HepG2 (cell line): ENCODE results near the gene TMEM198. TPM values are rescaled to one million over a fixed set of nuclear protein-coding genes. Genes with fewer than 3 reads are reported as not detected.
A peak's percentile ranks its signal among the peaks of the same experiment; 100 is the strongest.

Experiments used
- GATA4 ChIP-seq: sonication (generic); IDR thresholded peaks from 2 replicates; pipeline ENCODE4 v1.6.1; 2016; ENCODE audit warnings: antibody characterized with exemption, low read depth, borderline replicate concordance
- HBP1 ChIP-seq: IDR thresholded peaks from 2 replicates; pipeline ENCODE4 v1.6.1; 2016; ENCODE audit warnings: low read depth, control low read depth
- HNRNPL ChIP-seq: fragments of 200-400 bp; formaldehyde crosslinking; IDR thresholded peaks from 2 replicates; pipeline ENCODE4 v1.6.1; 2017; ENCODE audit warnings: mild to moderate bottlenecking, low read depth, low read length
- IRX3 ChIP-seq: sonication (generic); formaldehyde crosslinking; IDR thresholded peaks from 2 replicates; pipeline ENCODE4 v1.8.1; 2023; ENCODE audit warnings: mild to moderate bottlenecking, low read depth, missing genetic modification reagents, borderline replicate concordance
- MZF1 ChIP-seq: sonication (generic); formaldehyde crosslinking; IDR thresholded peaks from 2 replicates; pipeline ENCODE4 v1.8.1; 2023; ENCODE audit warnings: mild to moderate bottlenecking, missing genetic modification reagents, borderline replicate concordance
- NFATC3 ChIP-seq: sonication (generic); formaldehyde crosslinking; IDR thresholded peaks from 2 replicates; pipeline ENCODE4 v1.5.1; 2020; ENCODE audit warnings: mild to moderate bottlenecking, missing genetic modification reagents
- NONO ChIP-seq, 2 experiments: fragments of 450-650 bp in 1 of 2; sonication (generic) in 1 of 2; formaldehyde crosslinking in 1 of 2; IDR thresholded peaks in 1 of 2; conservative IDR thresholded peaks in 1 of 2; 2 replicates each; pipeline versions ENCODE4 v1.6.1 to v1.8.0; 2017 to 2022; ENCODE audit warnings: mild to moderate bottlenecking in 1 of 2, missing genetic modification reagents in 1 of 2, moderate library complexity in 1 of 2
- SNAPC2 ChIP-seq: sonication (generic); formaldehyde crosslinking; IDR thresholded peaks from 2 replicates; pipeline ENCODE4 v1.8.1; 2022; ENCODE audit warnings: mild to moderate bottlenecking, missing genetic modification reagents
- SPEN ChIP-seq: sonication (generic); formaldehyde crosslinking; IDR thresholded peaks from 2 replicates; pipeline ENCODE4 v1.5.1; 2020; ENCODE audit warnings: low read depth, mild to moderate bottlenecking, missing genetic modification reagents
- TOPORS ChIP-seq: sonication (generic); formaldehyde crosslinking; IDR thresholded peaks from 2 replicates; pipeline ENCODE4 v1.8.0; 2023; ENCODE audit warnings: mild to moderate bottlenecking, missing genetic modification reagents
- ZBTB34 ChIP-seq: sonication (generic); formaldehyde crosslinking; IDR thresholded peaks from 2 replicates; pipeline ENCODE4 v1.8.0; 2022; ENCODE audit warnings: mild to moderate bottlenecking, missing genetic modification reagents
- ZNF142 ChIP-seq: sonication (generic); formaldehyde crosslinking; IDR thresholded peaks from 2 replicates; pipeline ENCODE4 v1.4.0; 2020; ENCODE audit warnings: missing genetic modification reagents
- ZNF235 ChIP-seq: sonication (generic); formaldehyde crosslinking; IDR thresholded peaks from 2 replicates; pipeline ENCODE4 v1.8.1; 2023; ENCODE audit warnings: mild to moderate bottlenecking, missing genetic modification reagents, borderline replicate concordance
- ZNF350 ChIP-seq: sonication (generic); formaldehyde crosslinking; IDR thresholded peaks from 2 replicates; pipeline ENCODE4 v1.4.0; 2020; ENCODE audit warnings: mild to moderate bottlenecking, low read depth, missing genetic modification reagents, borderline replicate concordance
- ZNF530 ChIP-seq: sonication (generic); formaldehyde crosslinking; IDR thresholded peaks from 2 replicates; pipeline ENCODE4 v1.5.0; 2020; ENCODE audit warnings: low read depth, mild to moderate bottlenecking, missing genetic modification reagents
- ZNF800 ChIP-seq: sonication (generic); formaldehyde crosslinking; IDR thresholded peaks from 2 replicates; pipeline ENCODE4 v1.4.0; 2020; ENCODE audit warnings: missing genetic modification reagents
- polyA plus RNA-seq, 8 experiments: library from polyadenylated mRNA; depleted of rRNA in 3 of 8; stranded (reverse) in 7 of 8; unstranded in 1 of 8; fragments of >200 nt; fragmentation: Illumina TruSeq in 4 of 8; extraction: Trizol in 4 of 8; gene quantifications; 2 replicates each; pipeline versions ENCODE4 v1.2.1 to v1.2.3, GENCODE V29; 2011 to 2016; ENCODE audit warnings: low read depth in 4 of 8, missing spikeins in 1 of 8, mixed read lengths in 1 of 8; ENCODE audit not compliant: insufficient read depth in 1 of 8
- total RNA-seq, 5 experiments: library from RNA; depleted of rRNA; stranded (reverse); fragments of >200 nt; fragmentation: Illumina TruSeq; extraction: Trizol; gene quantifications; 2 replicates each; pipeline ENCODE4 v1.2.3, GENCODE V29; 2016; ENCODE audit warnings: low read depth in 1 of 5

Gene TMEM198
- total and polyA plus RNA-seq, 2 of the 13 experiments (the other 11 are each of a cell fraction or from before 2014, with no cell fraction given) = 17.3 to 23.5 TPM

- TF ChIP-seq ZNF800 = peak; percentile 16; the same call in 1 of the 2 replicates
- peak; percentile 74; the same call in 1 of the 2 replicates for TF ChIP-seq SNAPC2
- TF ChIP-seq GATA4 = no peak
- TF ChIP-seq ZNF235 (CRISPR knock-in tag) = 0 out of 2 replicates have a peak, but pooled peaks have one; percentile 26
- TF ChIP-seq ZNF530 (CRISPR knock-in tag) = no peak
- TF ChIP-seq HNRNPL = 0 out of 2 replicates have a peak, but pooled peaks have one; percentile 11
- peak; percentile 86; the same call in 1 of the 2 replicates for TF ChIP-seq NFATC3 (CRISPR knock-in tag)
- no peak; the same call in 1 of the 2 replicates for TF ChIP-seq TOPORS (CRISPR knock-in tag)
- TF ChIP-seq MZF1 = 0 out of 2 replicates have a peak, but pooled peaks have one; percentile 53
- 0 out of 2 replicates have a peak, but pooled peaks have one; percentile 48 for TF ChIP-seq ZBTB34 (CRISPR knock-in tag)
- TF ChIP-seq ZNF142 (CRISPR knock-in tag) = 0 out of 2 replicates have a peak, but pooled peaks have one; percentile 60
- TF ChIP-seq IRX3 (CRISPR knock-in tag) = 0 out of 2 replicates have a peak, but pooled peaks have one; percentile 5
- TF ChIP-seq ZNF350 (CRISPR knock-in tag) = peak; percentile 51
- 0 out of 2 replicates have a peak, but pooled peaks have one; percentile 7 for TF ChIP-seq HBP1
- TF ChIP-seq NONO (IDR thresholded peaks at IDR 0.05) = no peak
- TF ChIP-seq NONO (CRISPR knock-in tag; conservative IDR thresholded peaks at IDR 0.05) = peak; percentile 88
- peak; percentile 5; the same call in 1 of the 2 replicates for TF ChIP-seq SPEN (CRISPR knock-in tag)
Observed at GRCh38 chr2:219551441-219552381, 7.9 kb downstream of the TMEM198 start (continued).
